GM21576 (cell line): ENCODE data around the gene NAXE.
"Not testable (repeated sequence)": the region's sequence is repeated elsewhere in the genome, so short reads cannot be mapped to it uniquely, and the experiment has no call there.

ENCODE experiments used
- ATAC-seq: cut with Tn5 transposase; IDR thresholded peaks from one replicate; pipeline ENCODE4 v1.9.1; 2021; ENCODE audit warnings: mild to moderate bottlenecking, moderate library complexity; ENCODE audit not compliant: unreplicated experiment

The NAXE gene

DNA sequence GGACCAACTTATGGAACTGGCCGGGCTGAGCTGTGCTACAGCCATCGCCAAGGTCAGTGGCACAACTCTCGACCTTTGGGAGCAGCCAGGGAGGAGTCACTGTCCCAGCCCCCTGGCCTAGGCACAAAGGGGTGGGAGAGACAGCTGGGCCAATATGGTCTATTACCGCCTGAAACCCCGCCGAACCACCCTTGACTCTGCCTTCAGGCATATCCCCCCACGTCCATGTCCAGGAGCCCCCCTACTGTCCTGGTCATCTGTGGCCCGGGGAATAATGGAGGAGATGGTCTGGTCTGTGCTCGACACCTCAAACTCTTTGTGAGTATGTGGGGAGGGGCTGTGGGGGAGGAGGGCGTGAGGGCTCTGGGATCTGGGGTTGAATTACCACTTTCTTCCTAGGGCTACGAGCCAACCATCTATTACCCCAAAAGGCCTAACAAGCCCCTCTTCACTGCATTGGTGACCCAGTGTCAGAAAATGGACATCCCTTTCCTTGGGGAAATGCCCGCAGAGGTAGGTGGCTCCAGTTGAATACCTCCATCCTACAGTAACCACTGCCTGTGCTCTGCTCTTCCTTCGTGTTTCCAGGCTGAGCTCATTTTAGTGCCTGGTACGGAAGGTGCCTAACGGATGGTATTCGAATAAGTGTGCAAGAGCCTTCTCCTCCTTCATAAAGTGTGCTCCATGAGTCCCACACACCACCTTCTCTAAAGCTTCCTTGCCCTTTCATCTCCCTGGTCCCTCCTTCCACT, 758 bp downstream of the NAXE start:
- no peak for ATAC-seq

DNA sequence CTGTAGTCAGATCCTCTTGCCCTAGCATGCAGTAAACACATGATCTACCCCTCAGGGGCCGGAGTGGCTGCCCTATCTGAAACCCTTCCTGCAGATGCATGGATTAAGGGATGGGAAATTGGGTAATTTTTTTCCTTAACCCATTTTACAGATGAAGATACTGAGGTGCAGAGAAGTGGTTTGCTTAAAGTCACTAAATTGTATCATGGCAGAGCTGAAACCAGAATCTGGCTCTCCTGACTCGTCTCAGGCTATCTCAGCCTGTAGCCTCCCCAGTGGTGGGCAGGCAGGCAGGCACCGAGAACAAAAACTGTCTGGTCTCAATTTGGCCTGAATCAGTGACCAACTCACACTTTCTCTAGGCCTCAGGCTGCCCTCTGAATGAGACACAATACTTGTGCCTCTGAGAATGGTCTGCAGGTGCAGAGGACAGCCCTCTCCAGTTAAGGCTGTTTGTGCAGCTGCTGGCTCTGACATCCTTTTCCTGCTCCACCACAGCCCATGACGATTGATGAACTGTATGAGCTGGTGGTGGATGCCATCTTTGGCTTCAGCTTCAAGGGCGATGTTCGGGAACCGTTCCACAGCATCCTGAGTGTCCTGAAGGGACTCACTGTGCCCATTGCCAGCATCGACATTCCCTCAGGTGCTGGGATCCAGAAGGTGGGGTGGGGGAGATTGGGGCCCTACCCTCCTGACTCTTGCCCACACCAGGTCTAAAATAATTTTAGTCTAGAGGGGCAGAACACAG, 1.5 kb downstream of the NAXE start:
- ATAC-seq, result no peak

DNA sequence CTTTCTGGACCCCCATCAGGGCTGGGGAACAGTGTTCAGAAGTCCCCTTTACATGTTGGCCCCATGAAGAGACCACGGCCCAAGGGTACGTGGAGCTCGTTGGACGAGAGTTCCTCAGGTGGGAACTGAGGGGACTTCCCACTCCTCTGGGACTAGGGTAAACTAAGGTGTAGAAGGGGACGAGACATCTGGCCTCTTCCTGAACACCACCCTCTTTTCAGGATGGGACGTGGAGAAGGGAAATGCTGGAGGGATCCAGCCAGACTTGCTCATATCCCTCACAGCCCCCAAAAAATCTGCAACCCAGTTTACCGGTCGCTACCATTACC, 2.0 kb downstream of the NAXE start:
- ATAC-seq, result no peak

DNA sequence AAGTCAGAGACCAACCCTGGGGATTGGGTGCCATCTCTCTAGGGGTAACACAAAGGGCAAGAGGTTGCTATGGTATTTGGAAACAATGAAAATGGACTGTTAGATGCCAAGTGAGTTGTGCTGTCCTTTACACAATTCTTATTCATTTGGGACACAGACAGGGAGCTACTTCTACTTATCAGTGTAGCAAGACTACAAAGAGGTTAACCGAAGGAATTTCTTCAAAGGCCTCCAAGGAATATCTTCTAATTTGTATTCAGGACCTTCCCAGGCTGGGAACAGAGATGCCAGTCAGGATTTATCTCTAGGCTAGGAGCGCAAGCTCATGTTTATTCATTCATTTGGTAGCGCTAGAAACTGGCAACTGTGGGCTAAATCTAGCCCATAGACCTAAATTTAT, 2.6 kb downstream of the NAXE start:
- ATAC-seq, result no peak

DNA sequence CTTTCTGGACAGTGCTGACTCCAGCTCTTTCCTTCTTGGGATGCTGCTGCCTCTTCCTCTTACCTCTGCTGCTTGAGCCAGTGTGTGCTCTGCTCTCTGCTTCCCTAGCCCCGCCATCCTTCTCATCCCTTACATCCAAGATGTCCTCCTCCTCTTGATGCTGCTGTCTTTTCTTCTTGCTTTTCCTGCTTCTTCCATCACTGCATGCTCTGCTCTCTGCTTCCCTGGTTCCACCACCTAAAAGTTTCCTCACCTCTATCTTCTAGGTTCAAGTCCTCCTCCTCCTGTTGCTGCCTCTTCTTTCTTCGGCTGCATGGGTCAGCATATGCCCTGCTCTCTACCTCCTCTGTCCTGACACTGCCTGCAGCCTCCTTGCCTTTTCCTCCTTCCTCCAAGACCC, 3.4 kb downstream of the NAXE start:
- no peak for ATAC-seq

DNA sequence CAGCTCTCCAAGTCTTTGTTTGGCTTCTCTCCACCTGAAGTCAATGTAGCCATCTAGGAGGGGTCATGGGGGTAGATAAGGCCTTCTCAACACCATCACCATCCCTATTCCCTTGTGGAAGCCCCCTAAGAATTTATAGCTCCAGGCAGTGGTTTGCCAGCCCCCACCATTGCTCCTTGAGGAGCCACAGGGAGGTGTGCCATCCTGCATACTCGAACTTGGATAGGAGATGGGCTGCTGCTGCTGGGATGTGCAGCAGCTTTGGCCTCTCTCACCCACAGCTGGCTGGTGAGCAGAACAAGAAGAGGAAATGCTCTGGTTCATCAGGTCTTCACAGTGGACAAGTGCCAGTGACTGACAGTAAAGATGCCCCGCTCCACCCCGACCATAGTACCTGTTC, 4.8 kb downstream of the NAXE start:
- no peak for ATAC-seq

DNA sequence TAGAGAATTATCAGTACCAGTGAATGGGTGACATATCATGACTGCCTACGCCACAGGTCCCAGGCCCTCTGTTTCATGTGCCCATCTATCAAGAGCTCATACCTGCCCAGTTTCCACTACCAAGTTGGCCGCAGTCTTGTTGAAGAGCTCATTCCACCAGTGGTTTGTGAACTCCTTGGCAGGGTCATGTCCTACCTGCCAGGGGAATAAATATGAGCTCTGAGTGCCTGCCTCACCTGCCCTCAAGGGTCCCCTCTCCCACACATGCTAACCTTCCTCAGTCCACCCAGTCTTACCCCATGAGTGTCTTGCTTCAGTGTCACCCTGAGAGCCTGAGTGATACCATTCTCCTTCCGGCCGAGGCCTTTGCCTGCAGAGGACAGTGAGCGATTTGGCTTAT, 6.5 kb downstream of the NAXE start:
- ATAC-seq, result no peak

DNA sequence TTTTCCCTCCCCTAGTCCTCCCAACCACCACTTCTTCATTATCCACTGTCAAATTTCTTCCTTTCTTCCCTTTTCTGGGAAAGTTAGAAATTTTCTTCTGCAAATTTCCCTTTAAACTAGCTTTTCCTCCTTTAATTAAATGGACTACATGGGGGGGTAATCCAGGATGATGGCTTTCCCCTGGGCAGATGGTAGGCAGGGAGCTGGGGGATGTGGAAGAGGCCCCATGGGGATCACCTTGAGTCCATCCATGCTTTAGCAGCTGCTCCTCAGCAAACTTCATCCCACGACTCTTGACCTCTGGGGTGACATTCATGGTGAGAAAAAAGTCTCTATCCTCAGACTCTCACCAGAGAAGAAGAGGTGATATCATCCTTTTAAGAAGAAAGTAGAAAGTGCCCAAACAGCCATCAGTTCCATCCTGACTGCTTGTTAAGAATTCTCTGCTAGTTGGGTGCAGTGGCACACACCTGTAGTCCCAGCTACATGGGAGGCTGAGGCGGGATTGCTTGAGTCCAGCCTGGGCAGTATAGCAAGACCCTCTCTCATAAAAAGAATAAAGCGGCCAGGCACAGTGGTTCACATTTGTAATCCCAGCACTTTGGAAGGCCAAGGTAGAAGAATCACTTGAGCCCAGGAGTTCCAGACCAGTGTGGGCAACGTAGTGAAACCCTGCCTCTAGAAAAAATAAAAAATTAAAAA, 7.3 kb downstream of the NAXE start:
- no peak for ATAC-seq

DNA sequence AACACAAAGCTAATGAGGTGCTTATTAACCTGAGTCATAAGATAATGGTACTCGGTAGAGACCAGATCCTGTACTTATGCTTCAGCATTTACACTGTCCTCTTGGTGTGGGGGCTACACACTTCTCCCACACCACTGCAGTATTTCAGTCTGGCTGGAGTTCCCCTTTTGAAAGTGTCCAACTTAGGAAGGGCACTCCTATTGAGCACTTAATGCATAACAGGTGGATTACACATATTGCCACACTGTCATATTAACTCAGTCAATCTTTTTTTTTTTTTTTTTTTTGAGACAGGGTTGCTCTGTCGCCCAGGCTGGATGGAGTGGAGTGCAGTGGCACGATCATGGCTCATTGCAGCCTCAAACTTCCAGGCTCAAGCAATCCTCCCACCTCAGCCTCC, 8.2 kb downstream of the NAXE start:
- ATAC-seq, result no peak

DNA sequence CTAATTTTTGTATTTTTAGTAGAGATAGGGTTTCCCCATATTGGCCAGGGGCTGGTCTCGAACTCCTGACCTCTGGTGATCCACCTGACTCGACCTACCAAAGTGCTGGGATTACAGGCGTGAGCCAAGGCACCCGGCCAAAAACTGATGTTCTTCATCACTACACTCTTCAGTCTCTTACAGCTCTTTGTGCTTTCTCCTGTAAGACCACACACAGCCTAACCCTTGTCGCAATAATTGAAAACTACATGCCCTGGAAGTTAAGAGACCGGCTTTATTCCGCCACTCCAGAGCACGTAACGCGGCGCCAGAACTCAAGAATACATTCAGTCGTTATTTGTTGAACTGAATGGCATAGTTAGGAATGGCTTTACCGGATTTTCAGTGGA, 9.2 kb downstream of the NAXE start:
- ATAC-seq, result no peak

DNA sequence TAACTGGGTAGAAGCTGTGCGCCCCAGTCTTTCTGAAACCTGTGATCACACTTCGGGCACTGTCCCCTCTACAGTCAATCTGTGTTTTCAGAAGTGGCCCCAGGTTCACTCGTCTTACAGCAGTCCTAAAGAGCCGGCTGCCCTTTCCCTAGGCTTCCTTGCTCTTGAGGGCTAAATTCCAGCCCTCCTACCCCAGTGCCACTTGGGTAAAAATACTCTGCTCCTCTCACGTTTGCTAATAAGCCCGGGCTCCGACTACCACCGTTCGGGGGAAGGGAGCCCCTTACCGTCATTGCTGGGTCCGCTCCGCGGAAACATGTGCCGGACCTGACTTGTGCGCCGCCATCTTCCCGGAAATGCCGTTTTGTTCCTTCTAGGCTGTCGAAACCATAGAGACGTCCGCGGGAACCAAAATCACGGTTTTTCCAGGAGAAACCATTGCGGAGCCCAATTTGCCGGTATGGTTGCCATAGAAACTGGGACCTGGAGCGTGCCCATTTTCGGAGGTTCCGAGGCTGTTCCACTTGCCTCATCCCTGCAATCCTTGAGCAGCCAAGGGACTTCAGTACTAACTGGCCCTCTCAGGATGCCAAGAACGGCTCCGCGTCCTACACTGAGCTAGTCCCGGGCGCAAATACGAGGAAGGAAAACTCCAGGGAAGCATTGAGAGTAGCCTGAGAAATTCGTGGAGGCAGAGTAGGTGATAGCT, 9.7 kb downstream of the NAXE start, which contains the start of gene GPATCH4:
Gene GPATCH4, minus strand, starts transcription at position 358 of the 709 bp plus-strand sequence.
- no peak for ATAC-seq

DNA sequence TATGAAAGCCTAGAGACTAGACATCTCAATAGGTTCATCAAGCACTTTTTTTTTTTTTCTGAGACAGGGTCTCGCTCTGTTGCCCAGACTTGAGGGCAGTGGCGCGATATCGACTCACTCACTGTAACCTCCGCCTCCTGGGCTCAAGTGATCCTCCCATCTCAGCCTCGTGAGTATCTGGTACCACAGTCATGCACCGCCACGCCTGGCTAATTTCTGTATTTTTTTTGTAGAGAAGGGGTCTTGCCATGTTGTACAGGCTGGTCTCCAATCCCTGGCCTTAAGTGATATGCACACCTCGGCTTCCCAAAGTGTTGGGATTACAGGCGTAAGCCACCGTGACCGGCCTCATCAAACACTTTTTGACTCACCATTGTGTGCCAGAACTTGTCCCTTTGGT, 10.3 kb downstream of the NAXE start:
- ATAC-seq, result no peak

DNA sequence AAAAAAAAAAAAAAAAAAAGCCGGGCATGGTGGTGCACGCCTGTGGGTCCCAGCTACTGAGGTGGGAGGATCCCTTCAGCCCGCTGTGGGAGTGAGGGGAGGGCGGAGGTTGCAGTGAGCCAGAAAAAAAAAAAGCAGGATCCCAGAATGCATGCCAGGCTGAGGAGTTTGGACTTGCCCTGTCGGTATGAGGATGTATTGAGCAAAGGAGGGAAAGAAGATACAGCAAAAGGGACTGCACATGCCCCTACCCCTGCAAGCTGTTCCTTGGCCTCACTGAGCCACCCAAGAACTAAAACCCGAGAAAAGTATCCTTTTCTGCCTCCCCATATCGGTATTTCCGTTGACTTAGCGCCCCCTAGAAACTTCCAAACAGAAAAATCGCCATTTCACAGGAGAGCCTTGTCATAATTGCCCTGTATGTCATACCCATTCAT, 11.0 kb downstream of the NAXE start:
- no peak for ATAC-seq

DNA sequence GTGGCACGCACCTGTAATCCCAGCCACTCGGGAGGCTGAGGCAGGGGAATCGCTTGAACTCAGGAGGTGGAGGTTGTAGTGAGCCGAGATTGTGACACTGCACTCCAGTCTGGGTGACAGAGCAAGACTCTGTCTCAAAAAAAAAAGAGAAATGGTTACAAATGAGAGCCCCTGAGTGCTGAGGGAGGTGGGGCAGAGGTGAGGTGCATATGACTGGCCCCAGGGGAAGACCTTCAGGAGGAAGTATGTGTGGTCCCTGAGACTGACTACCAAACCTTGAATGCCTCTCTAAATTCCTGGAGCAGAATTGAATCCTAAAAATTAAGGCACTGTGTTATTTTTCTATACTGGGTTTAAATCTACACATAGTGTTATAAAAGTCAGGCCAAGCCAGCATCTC, 15.8 kb downstream of the NAXE start:
- ATAC-seq, result not testable (repeated sequence)

DNA sequence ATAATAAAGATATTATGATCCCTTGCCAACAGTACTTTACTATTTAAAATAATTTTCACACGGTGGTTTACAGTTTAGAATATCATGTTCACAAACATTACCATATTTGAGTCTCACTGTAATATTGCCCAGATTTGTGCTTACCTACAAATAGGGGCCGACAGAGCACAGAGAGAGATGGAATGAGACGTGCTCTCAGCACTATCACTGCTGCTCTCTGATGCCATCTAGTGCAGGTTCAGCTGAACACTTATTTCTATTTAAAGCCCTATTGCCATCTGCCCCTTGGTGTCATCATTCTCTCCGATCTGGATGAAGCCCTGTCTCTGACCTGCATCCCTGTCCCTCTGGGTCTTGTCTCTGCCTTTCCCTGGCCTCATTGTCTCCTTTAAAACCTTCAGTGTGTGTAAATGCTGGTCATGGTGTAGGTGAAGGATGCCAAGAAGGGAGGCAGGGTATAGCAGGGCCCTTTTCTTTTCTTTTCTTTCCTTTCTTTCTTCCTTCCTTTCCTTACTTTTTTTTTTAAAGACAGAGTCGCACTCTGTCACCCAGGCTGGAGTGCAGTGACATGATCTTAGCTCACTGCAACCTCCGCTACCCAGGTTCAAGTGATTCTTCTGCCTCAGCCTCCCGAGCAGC, 16.6 kb downstream of the NAXE start:
- no peak for ATAC-seq

DNA sequence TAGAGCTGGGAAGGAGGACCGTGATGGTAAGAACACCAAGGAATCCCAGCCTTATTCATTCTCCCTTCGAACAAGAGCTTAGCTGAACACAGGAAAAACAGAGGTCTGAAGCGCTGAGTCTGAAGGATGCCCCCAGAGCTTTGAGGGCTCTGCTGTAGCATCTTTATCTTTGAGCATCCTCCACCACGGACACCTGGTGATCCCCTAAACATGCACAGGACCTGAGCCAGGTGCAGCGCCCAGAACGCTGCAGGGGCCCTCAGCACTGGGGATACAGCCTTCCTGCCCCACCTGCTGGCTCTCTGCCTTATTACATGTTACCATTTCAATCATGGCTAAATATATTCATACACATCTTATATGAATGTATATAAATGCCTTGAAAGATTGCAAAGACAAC, 17.4 kb downstream of the NAXE start:
- ATAC-seq, result peak; percentile 50

DNA sequence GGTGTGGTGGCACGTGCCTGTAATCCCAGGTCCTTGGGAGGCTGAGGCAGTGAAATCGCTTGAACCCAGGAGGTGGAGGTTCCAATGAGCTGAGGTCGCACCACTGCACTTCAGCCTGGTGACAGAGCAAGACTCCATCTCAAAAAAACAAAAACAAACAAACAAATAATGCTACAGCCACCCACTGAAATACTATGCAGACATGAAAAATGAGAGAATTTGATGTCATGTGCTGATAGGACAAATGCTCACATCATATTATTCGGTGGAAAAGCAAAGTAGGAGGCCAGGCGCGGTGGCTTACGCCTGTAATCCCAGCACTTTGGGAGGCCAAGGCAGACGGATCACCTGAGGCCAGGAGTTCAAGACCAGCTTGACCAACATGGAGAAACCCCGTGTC, 18.5 kb downstream of the NAXE start:
- not testable (repeated sequence) for ATAC-seq

DNA sequence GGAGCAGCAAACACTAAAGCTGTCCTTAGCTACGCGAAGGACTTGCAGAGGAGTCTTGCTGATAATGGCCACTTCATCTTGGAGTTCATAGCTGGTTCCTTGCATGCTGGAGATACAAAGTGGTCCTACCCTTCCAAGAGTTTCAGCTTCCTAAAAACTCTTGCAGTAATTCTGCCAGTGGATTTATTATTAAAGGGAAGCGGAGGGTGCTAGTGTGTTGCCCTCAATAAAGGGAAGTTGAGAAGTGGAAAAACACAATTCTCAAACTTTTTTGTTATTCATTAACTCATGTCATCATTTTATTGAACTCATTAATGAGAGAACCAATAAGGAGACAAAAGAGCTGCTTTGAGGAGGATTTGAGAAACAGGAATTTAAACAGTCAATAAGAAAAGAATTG, 21.1 kb downstream of the NAXE start:
- no peak for ATAC-seq

DNA sequence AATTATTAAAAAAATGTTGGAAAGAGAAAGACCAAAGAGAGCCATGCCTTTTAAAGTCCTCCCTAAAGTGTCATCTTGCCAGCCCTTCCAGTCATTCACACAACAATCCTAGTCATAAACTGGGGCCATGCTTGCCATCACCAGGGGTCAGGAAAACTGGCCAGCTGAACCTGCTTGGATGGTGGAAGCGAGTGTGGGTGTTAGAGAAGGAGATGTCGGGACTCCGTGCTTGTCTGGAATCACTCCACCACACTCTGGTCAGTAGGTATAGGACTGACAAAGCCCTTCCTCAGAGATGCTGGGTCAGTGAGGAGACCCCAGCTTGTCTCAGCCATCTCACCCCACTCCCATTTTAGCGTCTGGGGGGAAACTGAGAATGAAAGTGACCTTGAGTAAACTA, 24.4 kb downstream of the NAXE start:
- no peak for ATAC-seq

DNA sequence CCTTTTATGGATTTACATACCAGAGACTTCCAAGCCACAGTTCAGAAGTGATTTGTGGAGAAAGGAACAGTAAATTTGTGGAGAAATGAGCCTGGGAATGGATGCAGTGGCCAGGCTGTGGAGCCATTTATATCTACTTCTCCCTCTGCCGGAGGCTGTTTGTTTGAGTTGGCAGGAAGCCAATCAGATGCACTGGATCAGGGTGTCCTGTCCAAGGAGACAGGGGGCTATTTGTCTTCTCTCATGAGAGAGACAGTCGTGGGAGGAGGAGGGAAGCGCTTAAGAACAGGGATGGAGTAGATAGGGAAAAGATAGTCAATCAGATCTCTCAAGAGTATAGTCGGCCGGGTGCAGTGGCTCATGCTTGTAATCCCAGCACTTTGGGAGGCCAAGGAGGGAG, 24.9 kb downstream of the NAXE start:
- no peak for ATAC-seq
